Stimulated activated CD8-positive, alpha-beta memory T cell treated with anti-CD3 and anti-CD28 coated beads, Interleukin-15, amount 100 ng/mL, for 48 hours (primary cell): ENCODE measurements around the gene TMEM106A.
"Not testable (repeated sequence)": the region's sequence is repeated elsewhere in the genome, so short reads cannot be mapped to it uniquely, and the experiment has no call there.

ENCODE experiments used
- DNase-seq, 2 donors: peaks; one replicate each; pipeline ENCODE4 v3.0.0-alpha.2; 2020; ENCODE audit warnings: low read depth in 2 of 2

TMEM106A gene

DNA sequence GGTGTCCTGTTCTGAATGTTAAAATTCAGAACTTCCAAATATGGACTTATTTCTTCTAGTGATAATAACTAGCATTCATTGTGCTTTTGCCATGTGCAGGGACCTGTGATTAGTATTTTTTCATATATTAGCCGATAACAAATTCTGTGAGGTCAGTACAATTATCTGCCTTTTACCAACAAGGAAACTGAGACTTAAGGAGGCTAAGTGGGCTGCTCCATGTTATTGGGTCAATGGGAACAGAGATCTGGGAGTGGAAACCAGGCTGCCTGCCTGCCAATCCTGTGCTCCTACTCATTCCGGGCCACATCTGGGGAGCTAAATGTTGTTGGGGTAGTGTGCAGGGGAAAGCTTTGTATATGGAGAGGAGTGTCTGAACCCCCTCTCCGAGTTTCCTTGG is 3.7 kb downstream of the TMEM106A start:
- no peak for DNase-seq

DNA sequence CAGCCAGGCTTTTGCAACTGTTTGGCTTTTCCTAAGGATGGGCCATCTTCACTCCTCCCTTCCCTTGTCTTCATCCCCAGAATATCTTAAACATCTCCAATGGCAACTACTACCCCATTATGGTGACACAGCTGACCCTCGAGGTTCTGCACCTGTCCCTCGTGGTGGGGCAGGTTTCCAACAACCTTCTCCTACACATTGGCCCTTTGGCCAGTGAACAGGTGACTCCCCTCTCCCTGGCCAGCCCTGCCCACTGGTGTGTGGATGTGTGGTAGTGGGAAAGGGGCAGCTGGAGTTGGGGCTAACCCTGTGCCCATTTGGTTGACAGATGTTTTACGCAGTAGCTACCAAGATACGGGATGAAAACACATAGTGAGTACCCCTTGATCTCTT is 4.7 kb downstream of the TMEM106A start:
- no peak for DNase-seq

DNA sequence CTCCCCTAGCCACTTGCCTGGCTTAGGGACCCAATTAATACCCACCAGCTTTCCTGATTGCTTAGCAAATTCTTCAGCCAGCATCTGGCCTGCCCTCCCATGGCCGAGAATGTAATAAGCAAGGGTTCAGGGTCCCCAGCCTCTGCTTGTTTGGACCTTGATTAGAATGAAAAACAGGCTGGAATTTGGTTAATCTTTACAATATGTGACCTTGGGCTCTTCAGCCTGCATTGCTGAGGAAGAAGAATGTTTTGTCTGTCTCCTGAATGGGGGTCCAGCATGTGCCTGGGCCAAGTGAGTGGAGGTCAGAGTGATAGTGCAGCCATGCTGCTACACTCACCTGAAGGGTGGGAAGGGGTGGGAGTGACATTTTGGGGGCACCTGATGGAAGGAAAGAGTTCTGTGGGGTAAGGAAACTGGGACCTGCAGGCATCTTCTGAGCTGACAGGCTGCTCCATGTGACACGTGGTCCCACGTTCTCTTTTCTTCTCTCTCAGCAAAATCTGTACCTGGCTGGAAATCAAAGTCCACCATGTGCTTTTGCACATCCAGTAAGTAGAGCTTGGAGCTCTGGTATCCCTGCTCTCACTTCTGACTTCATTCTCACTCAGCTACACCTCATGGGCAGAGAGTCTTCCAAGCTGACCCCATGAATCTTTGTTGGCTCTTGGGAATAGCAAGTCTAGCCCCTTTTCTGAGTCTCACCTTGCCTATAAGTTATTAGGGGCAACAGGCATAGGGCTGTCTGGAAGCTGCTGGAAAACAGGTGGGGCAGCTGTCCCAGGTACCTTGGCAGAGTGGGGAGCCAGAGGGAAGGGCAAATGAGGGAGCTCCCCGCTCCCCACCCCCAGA is 5.3 kb downstream of the TMEM106A start:
- DNase-seq = no peak

DNA sequence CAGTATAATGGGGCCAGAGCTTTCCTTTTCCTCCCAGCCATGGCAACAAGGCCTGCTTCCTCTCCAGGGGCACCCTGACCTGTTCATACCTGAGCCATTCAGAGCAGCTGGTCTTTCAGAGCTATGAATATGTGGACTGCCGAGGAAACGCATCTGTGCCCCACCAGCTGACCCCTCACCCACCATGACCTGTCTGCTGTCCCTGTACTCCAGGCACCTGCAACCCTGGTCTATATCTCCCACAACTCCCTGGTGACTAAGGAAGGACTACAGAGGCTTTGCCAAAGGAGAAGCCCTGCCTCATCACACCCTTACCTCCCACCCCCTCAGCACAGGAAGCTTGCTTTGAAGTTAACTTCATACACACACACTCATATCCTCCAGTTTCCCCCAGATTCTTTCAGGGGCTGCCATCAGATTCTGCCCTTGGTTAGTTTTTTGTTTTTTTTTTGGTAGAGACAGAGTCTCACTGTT is 6.0 kb downstream of the TMEM106A start:
- peak in 1 of 2 donors; percentile 15 for DNase-seq

DNA sequence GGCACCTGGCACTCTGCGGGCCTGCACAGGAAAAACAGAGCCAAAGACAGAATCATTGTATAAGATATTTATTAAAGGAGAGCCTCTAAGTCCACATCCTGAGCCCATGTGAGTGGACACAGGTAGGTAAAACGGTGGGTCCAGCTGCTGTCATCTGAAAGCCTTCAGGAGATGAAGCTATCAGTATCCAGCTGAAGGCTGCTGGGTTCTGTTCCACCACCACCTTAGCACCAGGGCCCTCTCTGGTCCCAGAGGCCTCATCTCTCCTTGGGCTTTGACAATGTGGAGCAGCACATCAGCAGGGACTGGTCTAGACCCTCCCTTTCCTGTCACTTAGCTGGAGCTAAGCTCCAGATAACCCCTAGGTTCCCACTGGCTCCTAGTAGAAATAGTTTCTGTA is 7.3 kb downstream of the TMEM106A start:
- no peak for DNase-seq

DNA sequence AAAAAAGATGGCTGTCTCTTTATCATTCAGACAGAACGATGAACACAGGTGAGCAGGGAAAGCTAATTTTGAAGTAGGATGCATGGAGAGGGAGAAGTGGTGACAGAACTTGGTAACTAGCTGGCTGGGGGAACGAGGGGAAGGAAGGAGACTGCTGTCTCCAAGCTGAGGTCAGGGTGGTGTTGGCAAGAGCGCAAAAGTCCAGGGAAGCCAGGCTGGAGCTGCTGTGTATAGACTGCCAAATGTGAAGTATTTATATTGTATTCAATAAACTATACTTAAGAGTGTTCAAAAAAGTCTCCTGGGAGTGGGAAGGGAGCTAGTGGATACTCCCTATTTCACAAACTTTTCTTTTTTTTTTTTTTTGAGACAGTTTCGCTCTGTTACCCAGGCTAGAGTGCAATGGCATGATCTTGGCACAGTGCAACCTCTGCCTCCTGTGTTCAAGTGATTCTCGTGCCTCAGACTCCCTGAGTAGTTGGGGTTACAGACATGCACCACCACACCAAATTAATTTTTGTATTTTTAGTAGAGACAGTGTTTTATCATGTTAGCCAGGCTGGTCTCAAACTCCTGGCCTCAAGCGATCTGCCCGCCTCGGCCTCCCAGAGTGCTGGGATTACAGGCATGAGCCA is 8.2 kb downstream of the TMEM106A start:
- no peak for DNase-seq

DNA sequence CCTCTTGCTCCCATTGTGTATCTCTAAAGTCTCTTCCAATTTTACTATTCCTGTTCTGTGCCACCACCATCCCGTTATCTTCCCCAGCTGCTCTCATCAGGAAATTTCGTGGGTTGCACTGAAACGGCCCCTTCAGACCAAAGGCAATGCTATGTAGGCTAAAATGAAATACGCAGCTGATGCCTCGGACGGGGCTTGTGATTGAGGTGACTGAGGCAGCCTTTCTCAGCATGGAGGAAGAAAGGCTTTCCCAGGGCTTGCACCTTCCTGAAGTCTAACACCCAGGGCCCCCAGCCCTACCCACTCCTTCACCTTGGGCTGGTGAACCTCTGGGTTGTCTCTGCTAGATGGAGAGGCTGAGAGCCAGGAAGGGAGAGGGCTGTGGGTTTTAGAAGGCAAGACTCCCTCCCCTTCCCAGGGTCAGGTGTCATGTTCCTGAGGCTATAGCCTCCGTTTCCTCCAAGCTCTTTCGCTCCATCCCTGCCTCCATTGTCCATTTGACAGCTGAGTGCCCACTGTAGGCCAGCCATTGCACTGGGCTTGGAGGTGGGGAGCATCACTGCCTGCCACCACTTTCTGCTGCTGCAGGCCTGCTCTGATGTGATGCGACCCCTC is 8.9 kb downstream of the TMEM106A start:
- DNase-seq = no peak

DNA sequence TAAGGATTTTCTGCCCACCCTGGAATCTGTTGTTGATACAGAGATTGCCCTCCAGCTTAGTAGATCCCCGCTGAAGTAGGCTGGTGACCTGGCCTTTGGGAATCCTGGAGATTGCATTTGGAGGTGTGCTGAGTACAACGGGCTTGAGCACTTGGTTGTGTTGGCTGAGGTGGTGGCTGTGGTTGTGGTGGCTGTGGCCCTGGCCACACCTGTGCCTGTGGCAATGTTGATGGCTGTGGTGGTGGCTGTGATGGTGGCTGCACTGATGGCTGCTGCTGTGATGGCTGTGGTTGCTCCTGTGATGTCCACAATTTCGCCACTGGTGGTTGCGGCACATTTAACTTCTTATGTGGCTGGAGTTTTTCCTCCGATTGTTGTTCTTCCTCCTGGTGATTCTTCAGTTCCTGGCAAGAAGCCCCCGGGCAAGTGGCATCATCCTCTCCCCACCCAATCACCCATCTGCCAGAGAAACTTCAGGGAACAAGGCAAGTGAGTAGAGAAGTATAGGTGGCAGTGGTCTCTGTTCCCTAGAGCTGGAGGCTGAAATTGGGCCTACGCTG is 12.6 kb downstream of the TMEM106A start:
- DNase-seq = no peak

DNA sequence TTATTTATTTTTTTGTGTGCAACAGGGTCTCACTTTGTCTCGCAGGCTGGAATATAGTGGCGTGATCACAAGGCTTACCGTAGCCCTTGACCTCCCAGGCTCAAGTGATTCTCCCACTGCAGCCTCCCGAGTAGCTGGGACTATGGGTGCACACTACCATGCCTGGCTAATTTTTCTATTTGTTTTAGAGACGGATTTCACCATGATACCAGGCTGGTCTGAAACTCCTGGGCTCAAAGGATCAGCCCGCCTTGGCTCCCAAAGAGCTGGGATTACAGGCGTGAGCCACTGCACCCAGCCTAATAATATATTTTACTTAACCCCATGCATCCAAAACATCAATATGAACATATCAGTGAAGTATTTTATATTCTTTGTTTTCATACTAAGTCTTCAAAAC is 14.7 kb downstream of the TMEM106A start:
- no peak for DNase-seq

DNA sequence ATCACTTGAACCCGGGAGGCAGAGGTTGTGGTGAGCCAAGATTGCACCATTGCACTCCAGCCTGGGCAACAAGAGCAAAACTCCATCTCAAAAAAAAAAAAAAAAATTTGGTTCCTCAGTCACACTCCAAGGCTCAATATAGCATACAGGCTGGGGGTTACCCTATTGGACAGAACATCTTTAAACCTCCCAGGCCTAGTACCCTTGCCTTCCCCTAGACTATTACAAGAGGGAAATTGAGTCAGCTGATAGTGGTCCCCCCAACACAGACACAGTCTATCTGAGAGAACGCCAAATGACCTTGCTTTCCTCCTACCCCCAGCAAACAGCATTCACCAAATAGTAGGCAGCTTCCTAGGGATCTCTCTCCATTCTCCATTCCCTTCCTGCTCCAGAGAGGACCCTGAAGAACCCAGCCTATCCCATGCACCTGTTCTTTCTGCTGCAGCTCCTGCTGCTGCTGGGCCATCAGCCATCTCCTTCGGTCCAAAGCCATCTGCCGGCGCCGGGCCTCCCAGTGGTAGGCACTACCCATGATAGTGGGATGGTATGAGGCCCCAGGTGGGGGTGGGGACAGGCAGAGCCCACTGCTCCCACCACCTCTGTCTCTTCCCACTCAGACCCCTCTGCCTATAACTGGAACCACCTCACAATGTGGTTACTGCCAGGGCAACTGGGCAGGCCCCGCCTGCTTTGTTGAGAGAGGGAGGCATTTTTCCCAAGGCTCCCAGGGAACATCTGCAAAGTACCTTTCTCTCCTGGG is 16.5 kb downstream of the TMEM106A start, which contains the start of gene CCDC200:
Gene CCDC200, minus strand, starts transcription at position 604 of the 763 bp plus-strand sequence. Its CDS starts 69 bp downstream, at position 535.
- not testable (repeated sequence) for DNase-seq

DNA sequence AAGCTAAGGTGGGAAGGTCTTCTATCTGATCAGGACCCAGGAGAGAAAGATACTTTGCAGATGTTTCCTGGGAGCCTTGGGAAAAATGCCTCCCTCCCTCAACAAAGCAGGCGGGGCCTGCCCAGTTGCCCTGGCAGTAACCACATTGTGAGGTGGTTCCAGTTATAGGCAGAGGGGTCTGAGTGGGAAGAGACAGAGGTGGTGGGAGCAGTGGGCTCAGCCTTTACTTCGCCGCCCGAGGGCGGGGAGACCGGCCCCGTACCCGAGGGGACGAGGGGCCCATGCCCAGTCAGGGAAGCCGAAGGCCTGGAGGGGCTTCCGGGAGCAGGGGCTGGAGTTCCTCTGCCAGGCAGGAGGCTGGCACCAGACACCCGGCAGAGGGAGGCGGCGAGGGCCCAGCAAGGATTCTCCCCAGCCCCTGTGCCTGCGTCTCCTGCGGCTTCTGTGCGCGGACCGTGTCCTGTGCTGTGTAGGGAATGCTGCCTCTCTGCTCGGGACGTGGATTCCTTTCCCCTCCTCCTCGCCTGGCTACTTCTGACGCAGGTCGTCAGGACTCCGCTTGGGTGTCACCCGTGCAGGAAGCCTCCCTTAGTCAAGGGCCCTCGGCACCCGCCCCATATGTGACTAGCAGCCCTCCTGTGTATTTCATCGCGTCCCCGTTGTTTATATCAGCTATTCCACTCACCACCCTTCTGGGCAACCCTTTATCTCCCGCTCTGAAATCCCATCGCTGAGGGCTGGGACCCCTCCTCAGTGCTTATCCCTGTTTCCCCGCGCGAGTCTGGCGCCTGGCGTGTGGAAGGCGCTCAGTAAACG is 19.7 kb downstream of the TMEM106A start:
- DNase-seq = not testable (repeated sequence)

DNA sequence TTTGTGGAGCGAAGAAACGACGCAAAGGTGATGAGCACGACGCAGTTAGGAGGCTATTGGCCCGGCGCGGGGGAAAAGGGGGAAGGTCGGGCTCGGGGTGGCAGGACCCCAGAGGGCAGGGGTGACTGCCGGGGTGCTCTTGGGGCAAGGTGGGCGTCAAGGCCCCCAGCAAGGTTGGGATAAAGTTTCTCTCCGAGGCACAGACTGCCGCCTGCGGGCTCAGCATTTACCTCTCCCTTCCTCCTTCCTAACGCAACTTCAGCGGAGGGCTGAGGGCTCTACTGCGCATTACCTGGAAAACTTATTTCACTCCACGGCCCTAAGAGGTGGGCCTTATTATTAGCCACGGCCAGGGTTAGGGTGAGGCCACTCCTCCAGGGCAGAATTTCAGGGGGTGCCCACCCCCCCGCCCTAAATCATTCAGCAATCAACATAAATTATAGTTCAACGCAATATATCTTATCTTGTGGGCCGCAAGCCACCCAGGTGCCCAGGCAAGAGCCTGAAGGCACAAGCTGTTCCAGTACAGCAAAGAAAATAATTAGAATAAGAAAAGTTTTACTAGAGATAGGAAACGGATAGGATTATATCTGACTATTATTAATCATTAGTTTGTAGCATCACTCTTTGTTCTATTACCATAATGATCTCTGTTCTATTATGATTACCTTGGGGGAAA is 20.5 kb downstream of the TMEM106A start:
- not testable (repeated sequence) for DNase-seq

DNA sequence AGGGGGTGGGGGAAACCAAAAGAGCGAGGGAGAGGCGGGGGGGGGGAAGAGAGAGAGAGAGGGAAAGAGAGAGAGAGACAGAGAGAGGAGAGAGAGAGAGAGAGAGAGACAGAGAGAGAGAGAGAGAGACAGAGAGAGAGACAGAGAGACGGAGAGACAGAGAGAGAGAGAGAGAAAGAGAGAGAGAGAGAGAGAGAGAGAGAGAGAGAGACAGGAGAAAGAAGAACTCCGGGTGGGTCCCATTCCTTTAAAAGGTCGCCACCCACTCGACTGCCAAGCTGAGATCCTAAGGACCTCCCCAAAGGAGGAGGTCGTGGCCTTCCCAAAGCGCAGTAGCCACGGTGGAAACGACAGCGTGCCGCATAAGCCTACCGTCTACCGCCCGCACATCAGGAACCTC is 21.6 kb downstream of the TMEM106A start:
- DNase-seq = not testable (repeated sequence)

DNA sequence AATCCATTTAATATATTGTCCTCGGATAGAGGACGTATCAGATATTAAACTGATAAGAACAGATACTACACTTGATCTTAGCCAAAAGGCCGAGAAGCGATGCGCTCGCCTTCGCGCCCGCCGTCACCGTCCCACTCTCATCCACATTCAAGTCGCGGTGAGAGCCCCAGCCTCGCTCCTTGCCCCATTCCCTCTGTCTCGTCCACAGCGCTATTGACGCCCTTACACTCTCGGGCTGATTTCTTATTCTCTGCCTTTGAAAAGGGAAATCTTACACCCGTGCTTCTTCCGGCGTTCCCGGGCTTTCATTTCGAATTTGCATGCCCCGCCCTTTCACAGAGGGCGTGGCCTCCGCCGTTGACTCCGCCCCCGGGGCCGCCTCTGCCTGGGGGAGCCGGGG is 22.2 kb downstream of the TMEM106A start, which contains the start of gene RNU2-1:
Gene RNU2-1, minus strand, starts transcription at position 101 of the 400 bp plus-strand sequence.
- not testable (repeated sequence) for DNase-seq

DNA sequence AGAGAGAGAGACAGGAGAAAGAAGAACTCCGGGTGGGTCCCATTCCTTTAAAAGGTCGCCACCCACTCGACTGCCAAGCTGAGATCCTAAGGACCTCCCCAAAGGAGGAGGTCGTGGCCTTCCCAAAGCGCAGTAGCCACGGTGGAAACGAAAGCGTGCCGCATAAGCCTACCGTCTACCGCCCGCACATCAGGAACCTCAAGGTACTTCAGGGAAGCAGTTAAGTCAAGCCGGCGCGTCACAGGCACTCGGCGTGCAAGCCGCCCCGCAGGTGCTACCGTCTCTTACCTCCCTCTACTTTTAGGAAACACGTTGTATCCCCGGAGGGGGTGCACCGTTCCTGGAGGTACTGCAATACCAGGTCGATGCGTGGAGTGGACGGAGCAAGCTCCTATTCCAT is 27.9 kb downstream of the TMEM106A start:
- DNase-seq = not testable (repeated sequence)

DNA sequence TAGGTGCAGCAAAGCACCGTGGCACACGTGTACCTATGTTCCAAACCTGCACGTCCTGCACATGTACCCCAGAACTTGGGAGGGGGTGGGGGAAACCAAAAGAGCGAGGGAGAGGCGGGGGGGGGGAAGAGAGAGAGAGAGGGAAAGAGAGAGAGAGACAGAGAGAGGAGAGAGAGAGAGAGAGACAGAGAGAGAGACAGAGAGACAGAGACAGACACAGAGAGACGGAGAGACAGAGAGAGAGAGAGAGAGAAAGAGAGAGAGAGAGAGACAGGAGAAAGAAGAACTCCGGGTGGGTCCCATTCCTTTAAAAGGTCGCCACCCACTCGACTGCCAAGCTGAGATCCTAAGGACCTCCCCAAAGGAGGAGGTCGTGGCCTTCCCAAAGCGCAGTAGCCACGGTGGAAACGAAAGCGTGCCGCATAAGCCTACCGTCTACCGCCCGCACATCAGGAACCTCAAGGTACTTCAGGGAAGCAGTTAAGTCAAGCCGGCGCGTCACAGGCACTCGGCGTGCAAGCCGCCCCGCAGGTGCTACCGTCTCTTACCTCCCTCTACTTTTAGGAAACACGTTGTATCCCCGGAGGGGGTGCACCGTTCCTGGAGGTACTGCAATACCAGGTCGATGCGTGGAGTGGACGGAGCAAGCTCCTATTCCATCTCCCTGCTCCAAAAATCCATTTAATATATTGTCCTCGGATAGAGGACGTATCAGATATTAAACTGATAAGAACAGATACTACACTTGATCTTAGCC is 29.1 kb downstream of the TMEM106A start:
- not testable (repeated sequence) for DNase-seq

DNA sequence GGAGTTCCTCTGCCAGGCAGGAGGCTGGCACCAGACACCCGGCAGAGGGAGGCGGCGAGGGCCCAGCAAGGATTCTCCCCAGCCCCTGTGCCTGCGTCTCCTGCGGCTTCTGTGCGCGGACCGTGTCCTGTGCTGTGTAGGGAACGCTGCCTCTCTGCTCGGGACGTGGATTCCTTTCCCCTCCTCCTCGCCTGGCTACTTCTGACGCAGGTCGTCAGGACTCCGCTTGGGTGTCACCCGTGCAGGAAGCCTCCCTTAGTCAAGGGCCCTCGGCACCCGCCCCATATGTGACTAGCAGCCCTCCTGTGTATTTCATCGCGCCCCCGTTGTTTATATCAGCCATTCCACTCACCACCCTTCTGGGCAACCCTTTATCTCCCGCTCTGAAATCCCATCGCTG is 34.8 kb downstream of the TMEM106A start:
- not testable (repeated sequence) for DNase-seq
